Lower leg skin (tissue), 3 donors: ENCODE measurements around the gene KLK4.

Source experiments
- POLR2A ChIP-seq, 2 donors: fragments of 450-650 bp; IDR thresholded peaks; one replicate each; pipeline ENCODE4 v1.6.1; 2016 to 2017; ENCODE audit warnings: antibody characterized with exemption in 2 of 2, mild to moderate bottlenecking in 1 of 2, moderate library complexity in 1 of 2
- TF ChIP-seq, protein P1 (sequence below), 3 donors: fragments of 450-650 bp; IDR thresholded peaks; one replicate each; pipeline ENCODE4 v1.5.1; 2016; ENCODE audit warnings: antibody characterized with exemption in 3 of 3, mild to moderate bottlenecking in 3 of 3, moderate library complexity in 2 of 3

GRCh38 chr19:50861496-50862286 lies 49.5 kb downstream of the KLK4 start:
- TF ChIP-seq, protein P1, sequence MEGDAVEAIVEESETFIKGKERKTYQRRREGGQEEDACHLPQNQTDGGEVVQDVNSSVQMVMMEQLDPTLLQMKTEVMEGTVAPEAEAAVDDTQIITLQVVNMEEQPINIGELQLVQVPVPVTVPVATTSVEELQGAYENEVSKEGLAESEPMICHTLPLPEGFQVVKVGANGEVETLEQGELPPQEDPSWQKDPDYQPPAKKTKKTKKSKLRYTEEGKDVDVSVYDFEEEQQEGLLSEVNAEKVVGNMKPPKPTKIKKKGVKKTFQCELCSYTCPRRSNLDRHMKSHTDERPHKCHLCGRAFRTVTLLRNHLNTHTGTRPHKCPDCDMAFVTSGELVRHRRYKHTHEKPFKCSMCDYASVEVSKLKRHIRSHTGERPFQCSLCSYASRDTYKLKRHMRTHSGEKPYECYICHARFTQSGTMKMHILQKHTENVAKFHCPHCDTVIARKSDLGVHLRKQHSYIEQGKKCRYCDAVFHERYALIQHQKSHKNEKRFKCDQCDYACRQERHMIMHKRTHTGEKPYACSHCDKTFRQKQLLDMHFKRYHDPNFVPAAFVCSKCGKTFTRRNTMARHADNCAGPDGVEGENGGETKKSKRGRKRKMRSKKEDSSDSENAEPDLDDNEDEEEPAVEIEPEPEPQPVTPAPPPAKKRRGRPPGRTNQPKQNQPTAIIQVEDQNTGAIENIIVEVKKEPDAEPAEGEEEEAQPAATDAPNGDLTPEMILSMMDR (IDR thresholded peaks at IDR 0.05) = no peak
- no peak for TF ChIP-seq POLR2A (IDR thresholded peaks at IDR 0.05)
